ENCODE measurements around the gene IP6K3. TPM values are rescaled to one million over a fixed set of nuclear protein-coding genes. Genes with fewer than 3 reads are reported as not detected.
A peak's percentile ranks its signal among the peaks of the same experiment; 100 is the strongest.

The IP6K3 gene
- polyA plus RNA-seq, 1 of the 3 experiments (the other 2 are of a cell fraction) = 0.21 TPM

DNA sequence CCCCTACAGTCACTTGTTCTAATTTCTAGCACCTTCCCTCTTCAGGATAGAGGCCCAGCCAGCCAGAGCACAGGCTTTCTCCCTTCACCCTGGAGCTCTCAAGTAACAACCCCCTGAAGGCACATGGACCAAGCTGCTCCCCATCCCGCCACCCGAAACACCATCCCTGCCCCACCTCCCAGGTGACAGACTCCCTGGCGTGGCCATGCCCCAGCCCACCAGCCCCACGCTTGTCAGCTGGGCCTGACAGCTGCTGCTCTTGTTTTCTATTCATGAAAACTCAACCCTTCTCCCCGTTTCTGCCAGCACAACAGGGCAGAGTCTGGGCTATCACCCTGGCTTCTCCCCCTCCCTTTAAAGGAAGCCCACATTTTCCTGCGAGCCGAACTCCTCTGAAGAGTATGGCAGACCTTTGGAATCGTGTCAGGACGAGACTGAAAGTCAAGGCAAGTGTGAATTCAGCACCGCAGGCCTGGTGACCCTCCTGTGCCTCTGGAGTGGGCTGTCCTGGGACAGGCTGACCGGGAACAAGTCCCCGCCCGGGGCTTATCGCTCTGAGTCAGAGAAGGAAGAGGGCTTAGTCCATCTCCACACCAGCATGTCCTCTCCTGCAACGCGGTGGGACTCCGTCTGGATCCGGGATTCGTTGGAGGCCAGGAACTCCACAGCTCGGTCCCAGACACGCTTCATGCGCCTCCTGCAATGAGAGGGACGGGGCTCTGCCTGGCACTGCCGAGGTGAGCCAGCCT is 25.6 kb upstream of the IP6K3 start:
- peak overlapping the region; percentile 78 to 84 for H3K27ac ChIP-seq (ENCODE audit: low read depth in 2 of 2, low read length in 1 of 2)
- no peaks in the 10 kb centered on the region for H3K27me3 ChIP-seq (ENCODE audit: insufficient read depth)
- H4K20me1 ChIP-seq (ENCODE audit: insufficient read depth) = no peaks in the 10 kb centered on the region; the same call in 1 of the 2 replicates
- H3K4me1 ChIP-seq (ENCODE audit: control insufficient read depth in 1 of 2, insufficient read depth in 2 of 2, low read depth in 1 of 2, low read length in 1 of 2) = peaks cover 16 to 48% of the 10 kb centered on the region in 2 experiments; a peak in 3 of 4 replicates
- H3F3A ChIP-seq (replicated peaks; ENCODE audit: insufficient read depth) = peaks cover 41% of the 10 kb centered on the region
- no peaks in the 10 kb centered on the region for H3K9me2 ChIP-seq
- no peaks in the 10 kb centered on the region for H3K9me3 ChIP-seq
- DNase-seq = no peak
- peak overlapping the region in 1 of 2 experiments; percentile 40; a peak in 1 of 4 replicates for H3K4me3 ChIP-seq (ENCODE audit: low read depth in 2 of 2, low read length in 1 of 2)
- peak overlapping the region; percentile 84 for H3K4me2 ChIP-seq
- H3K9ac ChIP-seq = peak overlapping the region; percentile 55
- ChIA-PET CTCF (interaction anchor here (0.6 to 14.7 kb wide), 58 partner anchors 8 to 382 kb away, joined by 3 to 204 read pairs (median 7); partner anchors contain the start of genes GRM4, IP6K3, ITPR3 and LEMD2), POLR2A (interaction anchor here (0.8 to 1.2 kb wide), 3 partner anchors 57 to 274 kb away, joined by 3 to 5 read pairs (median 4); partner anchors contain the start of gene UQCC2)
- TF ChIP-seq RAD21 (IDR thresholded peaks at IDR 0.05; ENCODE audit: low read length) (no peak), NRF1 (IDR thresholded peaks at IDR 0.05; ENCODE audit: low read depth, low read length) (no peak), SIN3A (IDR thresholded peaks at IDR 0.05; ENCODE audit: borderline replicate concordance, low read depth, low read length) (no peak), GABPA (IDR thresholded peaks at IDR 0.05; ENCODE audit: low read depth) (no peak), ELF1 (IDR thresholded peaks at IDR 0.05) (no peak), RFX5 (IDR thresholded peaks at IDR 0.05; ENCODE audit: low read length) (no peak), TCF12 (IDR thresholded peaks at IDR 0.05) (no peak), JUND (IDR thresholded peaks at IDR 0.05) (no peak), GATA2 (CRISPR knock-in tag; IDR thresholded peaks at IDR 0.05) (no peak)
- TF ChIP-seq, protein P1, sequence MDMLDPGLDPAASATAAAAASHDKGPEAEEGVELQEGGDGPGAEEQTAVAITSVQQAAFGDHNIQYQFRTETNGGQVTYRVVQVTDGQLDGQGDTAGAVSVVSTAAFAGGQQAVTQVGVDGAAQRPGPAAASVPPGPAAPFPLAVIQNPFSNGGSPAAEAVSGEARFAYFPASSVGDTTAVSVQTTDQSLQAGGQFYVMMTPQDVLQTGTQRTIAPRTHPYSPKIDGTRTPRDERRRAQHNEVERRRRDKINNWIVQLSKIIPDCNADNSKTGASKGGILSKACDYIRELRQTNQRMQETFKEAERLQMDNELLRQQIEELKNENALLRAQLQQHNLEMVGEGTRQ (IDR thresholded peaks at IDR 0.05; ENCODE audit: borderline replicate concordance, low read depth, low read length) = no peak
- TF ChIP-seq, protein P2, sequence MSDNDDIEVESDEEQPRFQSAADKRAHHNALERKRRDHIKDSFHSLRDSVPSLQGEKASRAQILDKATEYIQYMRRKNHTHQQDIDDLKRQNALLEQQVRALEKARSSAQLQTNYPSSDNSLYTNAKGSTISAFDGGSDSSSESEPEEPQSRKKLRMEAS (IDR thresholded peaks at IDR 0.05; ENCODE audit: low read depth) = no peak
- TF ChIP-seq, protein P3, sequence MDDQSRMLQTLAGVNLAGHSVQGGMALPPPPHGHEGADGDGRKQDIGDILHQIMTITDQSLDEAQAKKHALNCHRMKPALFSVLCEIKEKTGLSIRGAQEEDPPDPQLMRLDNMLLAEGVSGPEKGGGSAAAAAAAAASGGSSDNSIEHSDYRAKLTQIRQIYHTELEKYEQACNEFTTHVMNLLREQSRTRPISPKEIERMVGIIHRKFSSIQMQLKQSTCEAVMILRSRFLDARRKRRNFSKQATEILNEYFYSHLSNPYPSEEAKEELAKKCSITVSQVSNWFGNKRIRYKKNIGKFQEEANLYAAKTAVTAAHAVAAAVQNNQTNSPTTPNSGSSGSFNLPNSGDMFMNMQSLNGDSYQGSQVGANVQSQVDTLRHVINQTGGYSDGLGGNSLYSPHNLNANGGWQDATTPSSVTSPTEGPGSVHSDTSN (IDR thresholded peaks at IDR 0.05) = no peak
- H3K36me3 ChIP-seq (replicated peaks in 1 of 2; ENCODE audit: control insufficient read depth in 1 of 2, insufficient read depth in 2 of 2, low read length in 1 of 2) = peaks cover 37 to 40% of the 10 kb centered on the region in 2 experiments
- H2AFZ ChIP-seq (ENCODE audit: low read depth) = no peak overlapping the region
- 92% methylated on average over 24 of the region's 24 CpGs for WGBS (ENCODE audit: low lambda C conversion rate)
- no peaks in the 10 kb centered on the region for H3K79me2 ChIP-seq (ENCODE audit: insufficient read depth)

Data from SK-N-SH (cell line).